T-helper 17 cell (primary cell): Measurements from ENCODE around the gene SAMD4A. TPM values are rescaled to one million over a fixed set of nuclear protein-coding genes. Genes with fewer than 3 reads are reported as not detected.

ENCODE experiments used
- ATAC-seq: fragments of 150-1000 bp; cut with Tn5 transposase; 2 replicates; pipeline ENCODE4 v1.10.0; 2021; ENCODE audit warnings: mild to moderate bottlenecking, moderate library complexity
- DNase-seq, 3 donors: peaks; one replicate each; pipeline versions ENCODE4 v3.0.0 to v3.0.0-alpha.2; 2020 to 2021
- H3K9me3 ChIP-seq: one replicate; pipeline ENCODE4 v1.7.0; 2013; ENCODE audit warnings: low read length, mild to moderate bottlenecking; ENCODE audit not compliant: control insufficient read depth, poor library complexity, severe bottlenecking
- H3K27ac Mint-ChIP-seq: one replicate; pipeline ENCODE4 v1.8.0; 2022; ENCODE audit warnings: mild to moderate bottlenecking, moderate library complexity, mixed read lengths
- H3K27me3 Mint-ChIP-seq: one replicate; pipeline ENCODE4 v1.8.0; 2022; ENCODE audit warnings: mixed read lengths
- H3K36me3 Mint-ChIP-seq: one replicate; pipeline ENCODE4 v1.8.0; 2022; ENCODE audit warnings: low read depth, mixed read lengths
- H3K4me1 Mint-ChIP-seq: one replicate; pipeline ENCODE4 v1.8.0; 2022; ENCODE audit warnings: mild to moderate bottlenecking, mixed read lengths
- H3K4me3 Mint-ChIP-seq: one replicate; pipeline ENCODE4 v1.8.0; 2022; ENCODE audit warnings: mild to moderate bottlenecking, moderate library complexity, mixed read lengths
- total RNA-seq, 4 donors: library from RNA in 2 of 4; stranded (reverse) in 2 of 4; gene quantifications; one replicate each; pipeline ENCODE4 v1.2.3 and lab custom pipeline; 2022 to 2026

Gene SAMD4A
- total RNA-seq, 2 donors from 2014 or later, result 6.5 to 6.9 TPM

- Mint-ChIP-seq H3K27me3 (no peaks in the 10 kb centered on the region), H3K27ac (no peak overlapping the region), H3K36me3 (peaks cover 4% of the 10 kb centered on the region), H3K4me1 (peaks cover 13% of the 10 kb centered on the region), H3K4me3 (no peak overlapping the region)
- DNase-seq (no peak), ATAC-seq (no peak)
- H3K9me3 ChIP-seq, result no peaks in the 10 kb centered on the region
Measured at GRCh38 chr14:54762296-54762695, 195.4 kb downstream of the SAMD4A start.

- no peak overlapping the region for H3K27ac Mint-ChIP-seq
- no peaks in the 10 kb centered on the region for H3K9me3 ChIP-seq
- H3K27me3 Mint-ChIP-seq, result no peaks in the 10 kb centered on the region
- H3K4me1 Mint-ChIP-seq, result peaks cover 7% of the 10 kb centered on the region
- H3K4me3 Mint-ChIP-seq, result no peak overlapping the region
- H3K36me3 Mint-ChIP-seq, result peaks cover 4% of the 10 kb centered on the region
- DNase-seq (no peak), ATAC-seq (no peak)
Measured at GRCh38 chr14:54763761-54764160, 196.8 kb downstream of the SAMD4A start.

- no peaks in the 10 kb centered on the region for H3K27me3 Mint-ChIP-seq
- H3K27ac Mint-ChIP-seq, result peak overlapping the region; percentile 21
- DNase-seq (no peak), ATAC-seq (no peak)
- H3K36me3 Mint-ChIP-seq, result peaks cover 4% of the 10 kb centered on the region
- H3K4me1 Mint-ChIP-seq, result peaks cover 4% of the 10 kb centered on the region
- no peak overlapping the region for H3K4me3 Mint-ChIP-seq
- no peaks in the 10 kb centered on the region for H3K9me3 ChIP-seq
Measured at GRCh38 chr14:54766276-54767138, 199.6 kb downstream of the SAMD4A start.

- H3K27ac Mint-ChIP-seq, result peak overlapping the region; percentile 21
- H3K4me3 Mint-ChIP-seq, result no peak overlapping the region
- peaks cover 4% of the 10 kb centered on the region for H3K4me1 Mint-ChIP-seq
- DNase-seq (no peak), ATAC-seq (no peak)
- H3K27me3 Mint-ChIP-seq, result no peaks in the 10 kb centered on the region
- no peaks in the 10 kb centered on the region for H3K9me3 ChIP-seq
- peaks cover 2% of the 10 kb centered on the region for H3K36me3 Mint-ChIP-seq
Measured at GRCh38 chr14:54767139-54767431, 200.2 kb downstream of the SAMD4A start.

- DNase-seq (no peak), ATAC-seq (no peak)
- peaks cover 2% of the 10 kb centered on the region for H3K36me3 Mint-ChIP-seq
- peaks cover 4% of the 10 kb centered on the region for H3K4me1 Mint-ChIP-seq
- no peaks in the 10 kb centered on the region for H3K9me3 ChIP-seq
- no peaks in the 10 kb centered on the region for H3K27me3 Mint-ChIP-seq
- no peak overlapping the region for H3K4me3 Mint-ChIP-seq
- H3K27ac Mint-ChIP-seq, result peak overlapping the region; percentile 27
Measured at GRCh38 chr14:54767450-54767849, 200.5 kb downstream of the SAMD4A start.

- H3K27me3 Mint-ChIP-seq, result no peaks in the 10 kb centered on the region
- no peaks in the 10 kb centered on the region for H3K9me3 ChIP-seq
- no peak for DNase-seq
- H3K27ac Mint-ChIP-seq, result no peak overlapping the region
- H3K4me1 Mint-ChIP-seq, result peaks cover 14% of the 10 kb centered on the region
- no peak for ATAC-seq
- peaks cover 2% of the 10 kb centered on the region for H3K36me3 Mint-ChIP-seq
- no peak overlapping the region for H3K4me3 Mint-ChIP-seq
Measured at GRCh38 chr14:54768501-54769129, 201.7 kb downstream of the SAMD4A start.

- no peaks in the 10 kb centered on the region for H3K27me3 Mint-ChIP-seq
- H3K4me3 Mint-ChIP-seq, result no peak overlapping the region
- no peaks in the 10 kb centered on the region for H3K9me3 ChIP-seq
- peaks cover 4% of the 10 kb centered on the region for H3K36me3 Mint-ChIP-seq
- H3K27ac Mint-ChIP-seq, result no peak overlapping the region
- DNase-seq, result no peak
- ATAC-seq, result no peak
- peaks cover 20% of the 10 kb centered on the region for H3K4me1 Mint-ChIP-seq
Measured at GRCh38 chr14:54769951-54770863, 203.3 kb downstream of the SAMD4A start.

- Mint-ChIP-seq H3K27me3 (no peaks in the 10 kb centered on the region), H3K27ac (no peak overlapping the region), H3K4me1 (peaks cover 16% of the 10 kb centered on the region), H3K36me3 (peaks cover 2% of the 10 kb centered on the region), H3K4me3 (no peak overlapping the region)
- ATAC-seq, result no peak
- no peak for DNase-seq
- H3K9me3 ChIP-seq, result no peaks in the 10 kb centered on the region
Measured at GRCh38 chr14:54771411-54772027, 204.6 kb downstream of the SAMD4A start.

- H3K4me3 Mint-ChIP-seq, result no peak overlapping the region
- DNase-seq, result no peak
- ATAC-seq, result no peak
- H3K4me1 Mint-ChIP-seq, result peaks cover 21% of the 10 kb centered on the region
- H3K27ac Mint-ChIP-seq, result peak overlapping the region; percentile 91
- H3K36me3 Mint-ChIP-seq, result peaks cover 2% of the 10 kb centered on the region
- H3K9me3 ChIP-seq, result no peaks in the 10 kb centered on the region
- no peaks in the 10 kb centered on the region for H3K27me3 Mint-ChIP-seq
Measured at GRCh38 chr14:54772451-54772881, 205.5 kb downstream of the SAMD4A start.

GRCh38 chr14:54773171-54774006 is 206.5 kb downstream of the SAMD4A start:
- peak overlapping the region; percentile 91 for H3K27ac Mint-ChIP-seq
- peak; percentile 26 to 53 (median 52) for DNase-seq
- H3K9me3 ChIP-seq, result no peaks in the 10 kb centered on the region
- H3K27me3 Mint-ChIP-seq, result no peaks in the 10 kb centered on the region
- H3K36me3 Mint-ChIP-seq, result peaks cover 2% of the 10 kb centered on the region
- H3K4me3 Mint-ChIP-seq, result peak overlapping the region; percentile 84
- ATAC-seq, result peak; percentile 84
- peaks cover 21% of the 10 kb centered on the region for H3K4me1 Mint-ChIP-seq

- no peak overlapping the region for H3K27ac Mint-ChIP-seq
- peaks cover 21% of the 10 kb centered on the region for H3K4me1 Mint-ChIP-seq
- ATAC-seq (no peak), DNase-seq (no peak)
- no peaks in the 10 kb centered on the region for H3K27me3 Mint-ChIP-seq
- H3K9me3 ChIP-seq, result no peaks in the 10 kb centered on the region
- H3K36me3 Mint-ChIP-seq, result peaks cover 2% of the 10 kb centered on the region
- H3K4me3 Mint-ChIP-seq, result no peak overlapping the region
Measured at GRCh38 chr14:54774824-54775223, 207.9 kb downstream of the SAMD4A start.

- no peak overlapping the region for H3K27ac Mint-ChIP-seq
- ATAC-seq, result no peak
- H3K4me1 Mint-ChIP-seq, result peaks cover 21% of the 10 kb centered on the region
- peaks cover 2% of the 10 kb centered on the region for H3K36me3 Mint-ChIP-seq
- H3K4me3 Mint-ChIP-seq, result no peak overlapping the region
- no peak for DNase-seq
- no peaks in the 10 kb centered on the region for H3K9me3 ChIP-seq
- no peaks in the 10 kb centered on the region for H3K27me3 Mint-ChIP-seq
Measured at GRCh38 chr14:54775486-54776140, 208.7 kb downstream of the SAMD4A start.
